VCaP (cell line): ENCODE data around the gene MVD.

ENCODE experiments used
- H3K27ac ChIP-seq: fragments of 450-650 bp; 2 replicates; pipeline ENCODE4 v1.5.1; 2017
- TF ChIP-seq, protein P1 (sequence below): fragments of 450-650 bp; conservative IDR thresholded peaks from 2 replicates; pipeline ENCODE4 v1.5.1; 2017; ENCODE audit warnings: mild to moderate bottlenecking, moderate library complexity

The MVD gene

DNA sequence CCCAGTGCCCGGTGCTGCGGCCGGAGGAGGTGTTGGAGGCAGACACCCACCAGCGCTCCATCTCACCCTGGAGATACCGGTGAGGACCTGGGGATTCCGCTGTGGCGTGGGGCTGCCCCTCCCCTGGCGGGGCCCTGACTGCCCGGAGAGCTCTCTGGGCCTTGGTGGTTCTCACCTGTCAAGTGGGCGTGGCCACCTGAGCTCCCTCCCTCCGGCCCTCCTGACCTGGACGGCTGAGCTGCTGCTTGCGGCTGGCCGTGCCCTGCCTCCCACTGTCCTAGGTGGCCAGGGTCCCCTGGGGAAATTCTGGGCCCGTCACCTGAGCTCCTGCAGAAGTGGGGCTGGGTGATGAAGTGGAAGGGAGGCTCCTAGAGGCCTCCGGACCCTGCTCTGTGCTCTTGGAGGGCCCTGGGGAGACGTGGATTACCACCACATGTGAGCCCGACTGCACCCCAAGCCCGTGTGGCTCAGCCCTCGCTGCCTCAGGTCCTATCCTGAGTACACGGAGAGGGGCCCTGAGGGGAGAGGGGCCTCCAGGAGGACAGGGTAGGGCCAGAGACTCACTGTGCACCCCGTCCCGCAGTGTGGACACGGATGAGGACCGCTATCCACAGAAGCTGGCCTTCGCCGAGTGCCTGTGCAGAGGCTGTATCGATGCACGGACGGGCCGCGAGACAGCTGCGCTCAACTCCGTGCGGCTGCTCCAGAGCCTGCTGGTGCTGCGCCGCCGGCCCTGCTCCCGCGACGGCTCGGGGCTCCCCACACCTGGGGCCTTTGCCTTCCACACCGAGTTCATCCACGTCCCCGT lies 23.5 kb downstream of the MVD start:
- TF ChIP-seq, protein P1, sequence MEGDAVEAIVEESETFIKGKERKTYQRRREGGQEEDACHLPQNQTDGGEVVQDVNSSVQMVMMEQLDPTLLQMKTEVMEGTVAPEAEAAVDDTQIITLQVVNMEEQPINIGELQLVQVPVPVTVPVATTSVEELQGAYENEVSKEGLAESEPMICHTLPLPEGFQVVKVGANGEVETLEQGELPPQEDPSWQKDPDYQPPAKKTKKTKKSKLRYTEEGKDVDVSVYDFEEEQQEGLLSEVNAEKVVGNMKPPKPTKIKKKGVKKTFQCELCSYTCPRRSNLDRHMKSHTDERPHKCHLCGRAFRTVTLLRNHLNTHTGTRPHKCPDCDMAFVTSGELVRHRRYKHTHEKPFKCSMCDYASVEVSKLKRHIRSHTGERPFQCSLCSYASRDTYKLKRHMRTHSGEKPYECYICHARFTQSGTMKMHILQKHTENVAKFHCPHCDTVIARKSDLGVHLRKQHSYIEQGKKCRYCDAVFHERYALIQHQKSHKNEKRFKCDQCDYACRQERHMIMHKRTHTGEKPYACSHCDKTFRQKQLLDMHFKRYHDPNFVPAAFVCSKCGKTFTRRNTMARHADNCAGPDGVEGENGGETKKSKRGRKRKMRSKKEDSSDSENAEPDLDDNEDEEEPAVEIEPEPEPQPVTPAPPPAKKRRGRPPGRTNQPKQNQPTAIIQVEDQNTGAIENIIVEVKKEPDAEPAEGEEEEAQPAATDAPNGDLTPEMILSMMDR = no peak
- H3K27ac ChIP-seq = no peak overlapping the region

GRCh38 chr16:88638323-88639230 lies 24.3 kb downstream of the MVD start, which contains the start of gene IL17C:
Gene IL17C, plus strand, starts transcription at chr16:88638572. Its CDS starts 70 bp downstream, at chr16:88638642.
- H3K27ac ChIP-seq = no peak within 1 kb of the TSS
- TF ChIP-seq, protein P1 = no peak

DNA sequence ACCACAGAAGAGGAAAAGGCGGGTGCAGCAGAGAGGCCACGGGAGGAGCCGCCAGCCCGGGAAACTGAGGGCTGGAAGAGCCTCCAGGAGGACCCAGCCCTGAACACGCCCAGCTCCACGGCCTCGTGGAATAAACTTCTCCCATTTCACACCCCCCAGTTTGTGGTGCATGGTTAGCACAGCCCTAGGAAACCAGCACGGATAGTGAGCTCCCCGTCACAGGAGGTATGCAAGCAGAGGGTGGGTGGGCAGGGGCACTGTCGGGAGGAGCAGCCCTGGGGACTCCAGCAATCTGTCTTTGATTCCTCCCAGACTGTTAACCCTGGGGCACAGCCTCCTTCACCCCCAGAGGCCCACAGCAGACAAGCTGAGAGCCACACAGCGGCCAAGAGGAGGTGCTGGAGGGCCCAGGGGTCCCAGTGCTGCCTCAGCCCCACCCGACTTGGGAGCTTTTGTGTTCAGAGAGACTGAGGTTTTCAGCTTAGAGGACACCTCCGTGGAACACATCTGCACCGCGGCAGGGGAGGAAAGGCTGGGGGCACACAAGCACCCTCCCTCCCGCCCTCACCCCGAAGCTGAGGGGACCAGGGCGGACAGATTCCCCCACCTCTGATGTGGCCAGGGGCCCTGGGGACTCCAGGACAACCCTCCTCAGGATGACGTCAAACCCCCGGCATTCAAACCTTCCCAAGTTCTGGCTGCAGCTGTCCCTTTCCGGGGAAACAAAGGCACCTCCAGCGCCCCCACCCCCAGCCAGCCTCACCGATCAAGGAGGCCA lies 26.2 kb downstream of the MVD start:
- no peak overlapping the region for H3K27ac ChIP-seq
- TF ChIP-seq, protein P1 = no peak

GRCh38 chr16:88635671-88636319 lies 27.1 kb downstream of the MVD start:
- no peak overlapping the region for H3K27ac ChIP-seq
- TF ChIP-seq, protein P1 = no peak

- H3K27ac ChIP-seq = no peak overlapping the region
- TF ChIP-seq, protein P1 = no peak
Observed at GRCh38 chr16:88634994-88635670, 27.8 kb downstream of the MVD start.

DNA sequence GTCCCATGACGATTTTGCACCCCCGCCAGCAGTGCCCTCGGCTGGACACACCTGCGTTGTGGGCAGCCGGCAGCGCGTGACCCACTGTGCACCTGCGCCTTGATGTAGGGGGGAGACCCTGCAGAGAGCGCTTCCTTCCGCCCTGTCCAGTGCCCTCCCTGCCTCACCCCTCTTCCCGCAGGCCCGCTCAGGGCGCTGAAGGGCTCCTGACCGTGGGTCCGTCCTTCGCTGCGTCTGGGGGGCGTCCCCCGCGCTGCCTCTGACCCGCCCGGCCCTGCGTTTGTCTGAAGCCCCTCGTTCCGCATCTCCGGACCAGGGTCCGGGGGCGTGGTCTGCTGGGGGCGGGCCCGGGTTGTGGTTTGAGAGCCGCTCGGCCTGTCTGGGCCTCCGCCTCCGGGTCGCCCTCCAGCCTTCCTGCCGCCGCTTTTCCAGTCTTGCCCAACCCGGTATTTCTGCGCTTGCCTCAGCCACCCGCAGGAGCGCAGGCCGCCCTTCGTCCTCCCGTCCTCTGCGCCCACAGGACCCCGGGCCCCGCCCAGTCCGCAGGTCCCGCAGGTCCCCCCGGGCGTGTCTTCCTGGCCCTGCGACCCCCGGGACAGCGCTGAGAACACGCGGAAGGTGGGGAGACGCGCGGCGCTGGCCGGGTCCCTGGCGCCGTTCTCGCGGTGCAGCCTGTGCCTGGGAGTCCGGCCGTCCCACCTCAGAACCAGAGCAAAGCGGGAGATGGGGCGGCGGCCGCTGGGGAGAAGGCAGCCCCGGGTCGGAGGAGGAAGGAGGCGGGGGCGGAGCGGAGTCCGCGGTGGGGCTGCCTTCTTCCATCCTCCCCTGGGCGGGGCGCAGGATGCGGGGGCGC lies 28.5 kb downstream of the MVD start:
- TF ChIP-seq, protein P1 = no peak
- H3K27ac ChIP-seq = no peak overlapping the region
